GM21367 (cell line): Measurements from ENCODE around the gene FAM110D.

Source experiments
- ATAC-seq: cut with Tn5 transposase; IDR thresholded peaks from one replicate; pipeline ENCODE4 v1.9.1; 2021; ENCODE audit not compliant: unreplicated experiment

Gene FAM110D

DNA sequence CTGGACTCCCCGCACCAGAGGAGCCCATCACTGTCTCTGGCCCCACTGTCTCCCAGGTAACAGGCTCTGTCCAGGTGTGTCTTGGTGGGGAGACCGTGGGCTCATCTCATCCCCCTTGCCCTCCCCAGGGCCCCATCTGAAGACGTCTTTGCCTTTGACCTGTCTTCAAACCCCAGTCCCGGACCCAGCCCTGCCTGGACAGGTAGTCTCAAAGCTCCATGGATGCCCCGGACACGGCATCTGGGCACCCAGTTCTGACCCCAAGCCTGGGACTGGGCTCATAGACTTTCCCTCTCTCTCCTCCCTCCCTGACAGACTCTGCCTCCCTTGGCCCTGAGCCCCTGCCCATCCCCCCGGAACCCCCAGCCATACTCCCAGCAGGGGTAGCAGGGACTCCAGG, 25.2 kb downstream of the FAM110D start:
- no peak for ATAC-seq

DNA sequence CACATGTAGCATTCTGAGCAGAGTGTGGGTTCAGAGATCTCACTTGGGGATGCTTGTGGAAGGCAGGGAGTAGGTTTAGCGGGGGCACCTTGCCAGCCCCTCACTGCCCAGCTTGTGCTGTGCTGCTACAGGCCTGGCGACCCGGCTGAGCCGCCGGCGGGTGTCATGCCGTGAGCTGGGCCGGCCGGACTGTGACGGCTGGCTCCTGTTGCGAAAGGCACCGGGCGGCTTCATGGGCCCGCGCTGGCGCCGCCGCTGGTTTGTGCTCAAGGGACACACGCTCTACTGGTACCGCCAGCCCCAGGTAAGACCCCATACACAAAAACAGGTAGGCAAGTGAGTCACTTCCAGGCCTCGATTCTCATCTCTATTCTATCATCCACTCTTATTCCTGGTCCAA, 26.0 kb downstream of the FAM110D start:
- ATAC-seq = no peak

DNA sequence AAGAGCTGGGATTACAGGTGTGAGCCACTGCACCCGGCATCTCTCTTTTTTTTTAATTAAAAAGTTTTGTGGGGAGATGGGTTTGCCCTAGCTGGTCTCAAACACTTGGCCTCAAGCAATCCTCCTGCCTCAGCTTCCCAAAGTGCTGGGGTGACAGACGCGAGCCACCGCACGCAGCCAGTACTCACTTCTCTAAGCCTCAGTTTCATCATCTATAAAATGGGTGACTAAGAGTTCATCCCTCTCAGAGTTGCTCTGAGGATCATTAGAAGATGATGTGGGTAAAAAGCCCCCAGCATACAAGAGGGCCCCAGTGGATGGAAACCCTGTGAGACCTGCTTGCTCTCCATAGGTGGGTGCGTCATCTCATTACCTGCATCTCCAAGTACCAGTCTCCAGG, 29.0 kb downstream of the FAM110D start:
- ATAC-seq = no peak

DNA sequence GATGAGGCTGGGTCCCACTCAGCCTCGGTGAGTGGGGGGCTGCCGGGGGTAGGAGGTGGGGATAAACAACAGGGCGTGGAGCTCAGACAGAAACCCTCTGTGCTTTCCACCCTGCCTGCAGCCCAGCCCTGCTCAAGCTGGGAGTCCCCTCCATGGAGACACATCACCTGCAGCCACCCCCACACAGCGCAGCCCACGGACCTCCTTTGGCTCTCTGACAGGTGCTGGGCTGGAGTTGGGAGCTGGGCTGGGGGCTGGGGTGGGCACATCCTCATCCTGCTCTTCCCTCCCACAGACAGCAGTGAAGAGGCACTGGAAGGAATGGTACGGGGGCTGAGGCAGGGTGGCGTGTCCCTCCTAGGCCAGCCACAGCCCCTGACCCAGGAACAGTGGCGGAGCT, 29.6 kb downstream of the FAM110D start:
- ATAC-seq = no peak

DNA sequence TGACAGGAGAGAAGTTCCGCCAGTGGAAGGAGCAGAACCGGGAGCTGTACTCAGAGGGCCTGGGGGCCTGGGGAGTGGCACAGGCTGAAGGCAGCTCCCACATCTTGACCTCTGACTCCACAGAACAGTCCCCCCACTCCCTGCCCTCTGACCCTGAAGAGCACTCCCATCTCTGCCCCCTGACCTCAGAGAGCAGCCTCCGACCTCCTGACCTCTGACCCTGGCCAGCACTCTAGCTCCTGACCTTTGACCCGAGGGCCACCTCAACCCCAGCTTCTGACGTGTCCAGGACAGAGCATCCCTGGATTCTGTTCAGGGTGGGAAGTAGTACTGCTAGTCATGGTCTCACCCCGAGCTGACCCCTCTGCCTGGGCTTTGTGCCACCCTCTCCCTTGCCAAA, 30.5 kb downstream of the FAM110D start:
- no peak for ATAC-seq

DNA sequence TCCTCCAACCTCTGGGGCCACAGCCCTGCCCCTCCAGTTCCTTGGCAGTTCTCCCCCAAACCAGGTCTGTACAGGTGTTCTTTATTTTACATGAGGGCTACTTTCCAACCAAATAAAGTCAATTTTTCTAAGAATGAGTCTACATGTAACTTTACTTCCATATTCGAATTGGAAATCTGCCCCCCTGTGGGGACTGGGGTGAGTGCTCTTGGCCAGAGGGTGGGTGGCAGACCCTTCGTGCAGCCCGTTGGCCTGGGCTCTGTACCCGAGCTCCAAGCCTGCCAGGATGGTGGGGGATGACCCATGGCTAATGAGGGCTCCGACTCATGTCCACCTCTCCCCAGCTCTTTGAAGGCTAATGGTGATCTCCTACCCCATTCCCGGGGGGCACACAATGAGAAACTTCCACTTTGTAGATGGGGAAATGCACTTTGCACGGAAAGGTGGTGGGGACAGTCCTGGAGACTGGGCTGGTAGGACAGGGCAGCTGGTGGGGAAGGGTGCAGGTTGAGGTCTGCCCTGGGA, 30.9 kb downstream of the FAM110D start:
- ATAC-seq = no peak

DNA sequence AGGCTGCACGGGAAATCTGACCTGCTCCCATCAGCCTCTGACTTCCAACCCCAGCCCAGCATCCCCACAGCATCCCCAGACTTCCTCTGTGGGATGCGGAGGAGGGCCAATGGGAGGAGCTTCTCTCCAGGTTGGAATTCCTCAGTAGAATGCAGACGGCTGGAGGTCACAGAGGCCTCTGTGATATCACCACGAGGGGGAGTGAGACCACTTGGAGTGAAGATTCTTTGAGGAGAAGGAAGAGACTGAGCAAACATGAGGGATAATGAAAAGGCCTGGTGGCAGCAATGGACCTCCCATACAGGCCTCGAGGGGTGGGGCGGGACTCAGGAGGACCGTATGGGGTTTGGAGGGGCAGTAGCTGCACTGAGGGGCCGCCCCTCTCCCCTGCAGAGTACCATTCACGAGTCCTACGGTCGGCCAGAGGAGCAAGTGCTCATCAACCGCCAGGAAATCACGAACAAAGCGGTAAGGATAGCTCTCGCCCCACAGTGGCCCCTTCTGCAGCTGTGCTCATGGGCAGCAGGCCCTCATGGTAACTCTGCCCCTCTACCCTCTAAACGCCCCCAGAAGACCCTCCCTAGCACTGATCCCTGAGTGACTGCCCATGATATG, 31.6 kb downstream of the FAM110D start, which contains the start of gene CATSPER4:
TSS of gene CATSPER4 (plus strand) at position 230 of the 615 bp plus-strand sequence. CDS start at position 256, 26 bp downstream.
- no peak for ATAC-seq

DNA sequence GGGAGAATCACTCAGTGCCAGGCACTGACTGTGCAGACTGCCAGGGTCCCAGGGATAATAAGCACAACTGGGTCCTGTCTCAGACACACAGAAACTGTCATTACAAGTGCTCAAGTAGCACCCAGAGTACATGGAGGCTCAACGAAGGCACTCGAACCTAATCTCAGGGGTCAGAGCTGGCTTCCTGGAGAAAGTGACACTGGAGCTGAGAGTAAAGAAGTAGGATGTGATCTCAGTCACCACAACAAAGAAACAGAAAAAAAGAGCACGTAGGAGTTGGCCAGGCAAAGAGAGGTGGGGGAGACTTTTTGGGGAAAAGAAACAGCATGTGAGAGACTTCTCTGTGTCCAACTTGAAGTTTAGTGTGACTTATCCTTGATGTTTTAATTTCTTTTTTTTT, 32.9 kb downstream of the FAM110D start:
- no peak for ATAC-seq

DNA sequence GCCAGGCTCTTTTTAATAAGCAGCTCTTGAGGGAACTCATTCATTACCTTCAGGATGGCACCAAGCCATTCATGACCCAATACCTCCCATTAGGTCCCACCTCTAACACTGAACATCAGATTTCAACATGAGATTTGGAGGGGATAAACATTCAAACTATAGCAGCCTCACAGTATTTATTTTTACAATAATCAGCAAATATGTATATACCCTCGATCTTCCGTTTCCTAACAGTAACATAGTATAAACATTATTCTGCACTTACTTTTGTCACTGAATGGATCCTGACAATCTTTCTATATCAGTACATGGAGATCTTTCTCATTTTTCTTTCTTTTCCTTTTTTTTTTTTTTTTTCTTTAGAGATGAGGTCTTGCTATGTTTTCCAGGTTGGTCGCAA, 36.9 kb downstream of the FAM110D start:
- no peak for ATAC-seq

DNA sequence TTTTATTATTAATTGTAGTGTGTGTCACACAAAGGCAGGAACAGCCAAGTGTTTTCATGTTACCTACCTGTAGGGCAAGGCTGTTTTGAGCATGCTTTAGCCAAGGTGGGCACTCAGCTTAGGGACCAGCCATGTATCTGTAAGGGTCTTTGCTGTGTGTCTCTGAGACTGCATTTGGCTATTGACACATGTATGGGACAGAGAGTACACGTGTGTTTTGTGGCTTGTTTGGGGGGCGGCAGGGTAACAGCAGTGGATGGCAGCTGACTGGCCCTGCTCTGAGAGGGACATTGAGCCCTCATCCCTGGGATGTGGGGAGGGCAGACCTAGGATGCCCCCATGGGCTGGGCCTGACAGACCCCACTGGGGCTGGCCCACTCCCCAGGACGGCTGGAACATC, 38.4 kb downstream of the FAM110D start:
- ATAC-seq = no peak

DNA sequence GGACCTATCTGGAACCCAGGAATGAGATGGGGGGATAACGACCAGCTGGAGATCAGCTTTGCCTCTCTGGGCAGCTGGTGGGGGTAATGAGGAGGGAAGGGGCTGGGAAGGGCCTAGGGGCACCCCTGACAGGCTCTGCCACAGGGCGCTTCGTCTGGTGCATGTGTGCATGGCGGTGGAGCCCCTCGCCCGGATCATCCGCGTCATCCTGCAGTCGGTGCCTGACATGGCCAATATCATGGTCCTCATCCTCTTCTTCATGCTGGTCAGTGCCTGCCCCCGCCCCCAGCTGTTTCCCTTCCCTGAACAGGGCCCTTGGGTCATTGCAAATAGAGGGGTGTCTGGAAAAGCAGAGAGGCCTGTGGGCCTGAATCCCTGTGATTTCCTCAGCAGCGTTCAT, 38.9 kb downstream of the FAM110D start:
- ATAC-seq = no peak

DNA sequence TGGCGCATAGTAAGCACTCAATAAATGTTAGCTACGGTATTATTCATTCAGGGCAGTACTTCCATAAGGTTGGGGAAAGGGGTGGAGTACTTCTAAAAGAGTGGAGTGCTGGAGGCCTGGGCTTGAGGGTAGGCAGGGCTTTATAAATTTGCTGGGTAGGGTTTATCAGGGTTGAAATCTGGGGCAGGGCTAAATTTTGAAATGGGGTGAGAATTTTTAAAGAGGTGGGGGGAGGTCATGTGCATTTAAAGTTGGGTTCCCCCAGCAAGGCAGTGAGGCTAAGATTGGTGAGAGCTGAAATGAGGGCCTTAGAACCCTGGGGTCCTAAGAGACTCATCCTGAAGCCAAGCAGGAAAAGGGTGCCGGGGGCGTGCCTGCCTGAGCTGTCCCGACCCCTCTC, 41.5 kb downstream of the FAM110D start:
- ATAC-seq = no peak

DNA sequence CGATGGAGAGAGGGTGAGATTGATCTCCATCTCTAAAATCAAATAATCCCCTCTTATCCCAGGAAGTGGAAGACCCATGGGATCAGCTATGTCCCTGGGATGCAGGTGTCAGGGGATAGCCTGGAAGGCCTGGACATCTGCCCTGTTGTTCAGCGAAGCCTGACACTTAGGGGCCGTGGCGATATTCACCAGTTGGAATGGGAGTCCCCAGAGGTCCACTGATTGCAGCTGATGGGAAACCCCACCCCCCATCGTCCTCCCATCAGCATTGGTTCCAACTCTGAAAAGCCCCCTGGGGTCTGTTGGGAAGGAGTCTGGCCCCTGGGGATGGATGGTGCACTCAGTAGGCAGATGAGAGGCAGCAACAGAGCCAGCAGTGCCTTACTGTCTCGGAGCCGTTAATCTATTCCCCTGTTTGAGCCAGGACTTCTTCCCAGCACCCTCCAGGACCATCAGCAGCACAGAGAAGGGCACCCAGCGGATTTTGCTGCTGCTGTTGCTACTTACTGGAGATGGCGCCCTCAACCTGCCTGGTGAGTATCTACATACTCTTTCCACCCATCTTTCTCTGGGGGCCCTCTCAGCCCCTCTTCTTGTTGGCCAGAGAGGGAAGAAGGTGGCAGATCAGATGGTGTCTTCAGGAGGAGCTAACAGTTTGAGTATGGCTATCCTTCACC, 44.9 kb downstream of the FAM110D start:
- ATAC-seq = no peak

DNA sequence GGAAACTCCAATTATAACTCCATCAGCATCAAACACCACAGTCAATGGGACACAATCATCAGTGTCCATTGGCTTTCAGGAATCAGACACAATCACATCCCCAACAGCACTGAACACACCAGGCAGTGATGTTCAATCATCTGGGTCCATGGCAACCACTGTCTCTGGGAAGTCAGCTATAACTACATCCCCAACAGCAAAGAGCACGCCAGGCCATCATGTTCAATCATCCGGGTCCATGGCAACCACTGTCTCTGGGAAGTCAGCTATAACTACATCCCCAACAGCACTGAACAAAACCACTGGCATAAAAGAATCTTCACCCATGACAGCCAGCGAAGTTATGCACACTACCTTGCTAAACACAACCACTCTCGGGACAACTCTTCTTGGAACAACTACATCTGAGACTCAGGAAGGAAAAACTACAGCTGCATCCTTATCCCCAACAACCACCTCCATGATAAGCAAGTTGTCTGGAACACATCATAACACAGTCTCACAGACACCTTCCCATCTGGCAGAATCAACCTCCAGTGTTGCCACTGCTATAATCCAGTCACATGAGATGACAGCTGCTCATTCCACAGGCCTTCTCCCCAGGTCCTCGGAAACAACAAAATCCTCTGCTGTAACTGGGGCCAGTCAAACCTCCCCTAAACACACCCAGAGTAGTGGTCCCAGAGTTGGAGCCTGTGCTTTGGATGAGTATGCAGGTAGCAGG, 51.4 kb downstream of the FAM110D start:
- ATAC-seq = no peak

DNA sequence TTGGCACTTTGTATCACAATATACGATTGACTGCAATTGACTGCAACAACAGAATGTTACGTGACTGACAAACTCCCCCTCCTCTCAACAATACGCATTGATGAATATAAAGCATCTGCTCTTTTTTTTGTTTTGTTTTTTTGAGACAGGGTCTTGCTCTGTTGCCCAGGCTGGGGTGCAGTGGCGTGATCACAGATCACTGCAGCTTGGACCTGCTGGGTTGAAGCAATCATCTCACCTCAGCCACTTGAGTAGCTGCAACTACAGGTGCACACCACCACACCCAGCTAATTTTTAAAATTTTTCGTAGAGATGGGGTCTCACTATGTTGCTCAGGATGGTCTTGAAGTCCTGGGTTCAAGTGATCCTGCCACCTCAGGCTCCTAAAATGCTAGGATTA, 53.8 kb downstream of the FAM110D start:
- ATAC-seq = no peak

DNA sequence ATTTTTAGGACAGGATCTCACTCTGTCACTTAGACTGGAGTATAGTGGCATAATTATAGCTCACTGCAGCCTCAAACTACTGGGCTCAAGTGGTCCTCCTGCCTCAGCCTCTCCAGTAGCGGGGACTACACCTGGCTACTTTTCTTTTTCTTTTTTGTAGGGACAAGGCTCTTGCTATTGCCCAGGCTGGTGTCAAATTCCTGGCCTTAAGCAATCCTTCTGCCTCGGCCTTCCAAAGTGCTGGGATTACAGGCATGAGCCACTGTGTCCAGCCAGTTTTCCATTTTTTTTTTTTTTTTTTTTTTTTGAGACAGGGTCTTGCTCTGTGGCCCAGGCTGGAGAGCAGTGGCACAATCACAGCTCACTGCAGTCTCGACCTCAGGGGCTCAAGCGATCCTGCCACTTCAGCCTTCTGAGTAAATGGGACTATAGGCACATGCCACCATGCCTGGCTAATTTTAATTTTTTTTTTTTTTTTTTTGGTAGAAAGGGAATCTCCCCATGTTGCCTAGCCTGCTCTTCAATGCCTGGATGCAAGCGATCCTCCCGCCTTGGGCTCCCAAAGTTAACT, 54.5 kb downstream of the FAM110D start:
- no peak for ATAC-seq
